A673 (cell line): ENCODE data around the gene RD3L. TPM values are rescaled to one million over a fixed set of nuclear protein-coding genes. Genes with fewer than 3 reads are reported as not detected.

Experiments used
- BruUV-seq: library from RNA; stranded (reverse); fragments of 400-500 nt; replicated peaks from 2 replicates; lab custom pipeline; 2021; lab: Mats Ljungman, UMichigan
- CTCF ChIA-PET: fragments of 300-600 bp; sonication (Branson Sonifier 250); formaldehyde crosslinking; loops from one replicate; lab custom pipeline; 2022; ENCODE audit warnings: antibody characterized with exemption; lab: Charles Lee
- POLR2A ChIA-PET: fragments of 300-600 bp; sonication (Branson Sonifier 250); formaldehyde crosslinking; loops from one replicate; lab custom pipeline; 2022; ENCODE audit warnings: antibody characterized with exemption; ENCODE audit not compliant: low non-redundant PET; lab: Charles Lee
- DNase-seq: peaks from one replicate; pipeline ENCODE4 v3.0.0-alpha.2; 2015; ENCODE audit warnings: low spot score
- H3K27ac ChIP-seq: fragments of 200-600 bp; sonication (generic); 2 replicates; pipeline ENCODE4 v1.5.1; 2016; ENCODE audit warnings: mixed run types, low read depth, mild to moderate bottlenecking, mixed read lengths, antibody characterized with exemption, low read length; ENCODE audit not compliant: poor library complexity, severe bottlenecking
- H3K27me3 ChIP-seq: fragments of 200-600 bp; sonication (generic); replicated peaks from 2 replicates; pipeline ENCODE4 v1.6.1; 2017; ENCODE audit warnings: mixed run types, low read depth, mild to moderate bottlenecking, mixed read lengths, antibody characterized with exemption, low read length; ENCODE audit not compliant: insufficient read depth, poor library complexity
- H3K36me3 ChIP-seq: fragments of 200-600 bp; sonication (generic); 2 replicates; pipeline ENCODE4 v1.6.1; 2016; ENCODE audit warnings: mixed run types, mild to moderate bottlenecking, mixed read lengths, antibody characterized with exemption, low read length; ENCODE audit not compliant: insufficient read depth, poor library complexity, severe bottlenecking
- H3K4me1 ChIP-seq: fragments of 200-600 bp; sonication (generic); 2 replicates; pipeline ENCODE4 v1.6.1; 2017; ENCODE audit warnings: mixed run types, mild to moderate bottlenecking, mixed read lengths, antibody characterized with exemption, low read length; ENCODE audit not compliant: insufficient read depth, poor library complexity, severe bottlenecking
- H3K4me3 ChIP-seq: fragments of 200-600 bp; sonication (generic); 2 replicates; pipeline ENCODE4 v1.5.1; 2016; ENCODE audit warnings: low read depth, mixed run types, mild to moderate bottlenecking, mixed read lengths, low read length; ENCODE audit not compliant: poor library complexity, severe bottlenecking
- H3K9me3 ChIP-seq: fragments of 200-600 bp; sonication (generic); 2 replicates; pipeline ENCODE4 v1.6.1; 2016; ENCODE audit warnings: mixed run types, low read depth, mild to moderate bottlenecking, mixed read lengths, antibody characterized with exemption, low read length; ENCODE audit not compliant: poor library complexity, severe bottlenecking
- CTCF ChIP-seq: fragments of 300-800, 200-600 bp; sonication (generic); conservative IDR thresholded peaks from 2 replicates; pipeline ENCODE4 v1.5.1; 2017; ENCODE audit warnings: low read depth, mild to moderate bottlenecking, antibody characterized with exemption, low read length, moderate library complexity, mixed read lengths
- EZH2 ChIP-seq: fragments of 200-600 bp; sonication (generic); IDR thresholded peaks from 2 replicates; pipeline ENCODE4 v1.6.1; 2017; ENCODE audit warnings: borderline replicate concordance, low read depth, mild to moderate bottlenecking, mixed read lengths, antibody characterized with exemption, low read length; ENCODE audit not compliant: poor library complexity, severe bottlenecking
- intact Hi-C: fragments of 100-400 bp; cut with micrococcal nuclease; formaldehyde crosslinking; loops from one replicate; pipeline ENCODE4 v1.10.0; 2022; ENCODE audit not compliant: unreplicated experiment
- total RNA-seq: library from RNA; stranded (reverse); gene quantifications from 2 replicates; pipeline ENCODE4 v1.2.3, GENCODE V29; 2021

The RD3L gene
- total RNA-seq, 1 experiment from 2014 or later: not detected

- H3K27ac ChIP-seq: no peak overlapping the region
- BruUV-seq: no TSS peak
- TF ChIP-seq EZH2: no peak
- TF ChIP-seq CTCF: no peak
- CTCF ChIA-PET: no interaction called here
- no peaks in the 10 kb centered on the region for H3K27me3 ChIP-seq
- H3K4me1 ChIP-seq: no peaks in the 10 kb centered on the region
- DNase-seq: no peak
- H3K36me3 ChIP-seq: no peaks in the 10 kb centered on the region
- H3K9me3 ChIP-seq: no peaks in the 10 kb centered on the region
- intact Hi-C loops: no loop called here
- H3K4me3 ChIP-seq: no peak overlapping the region
- POLR2A ChIA-PET: no interaction called here
Observed at GRCh38 chr14:103969961-103970360, 27.6 kb upstream of the RD3L start.

- H3K27me3 ChIP-seq: peaks cover 10% of the 10 kb centered on the region
- no peak overlapping the region for H3K27ac ChIP-seq
- no peak overlapping the region for H3K4me3 ChIP-seq
- ChIA-PET POLR2A (no interaction called here), CTCF (no interaction called here)
- no peaks in the 10 kb centered on the region for H3K4me1 ChIP-seq
- TF ChIP-seq CTCF: no peak
- no peak for TF ChIP-seq EZH2
- intact Hi-C loops: no loop called here
- no peak for DNase-seq
- no peaks in the 10 kb centered on the region for H3K36me3 ChIP-seq
- no peaks in the 10 kb centered on the region for H3K9me3 ChIP-seq
- no TSS peak for BruUV-seq
Observed at GRCh38 chr14:103966631-103967030, 24.3 kb upstream of the RD3L start.

- Histone ChIP-seq H3K27me3 (peaks cover 10% of the 10 kb centered on the region), H3K4me3 (no peak overlapping the region), H3K4me1 (no peaks in the 10 kb centered on the region), H3K27ac (no peak overlapping the region), H3K36me3 (no peaks in the 10 kb centered on the region), H3K9me3 (no peaks in the 10 kb centered on the region)
- ChIA-PET POLR2A (no interaction called here), CTCF (no interaction called here)
- no peak for TF ChIP-seq EZH2
- no peak for TF ChIP-seq CTCF
- no TSS peak for BruUV-seq
- no peak for DNase-seq
- intact Hi-C loops: no loop called here
Observed at GRCh38 chr14:103961928-103962578, 19.7 kb upstream of the RD3L start.
